Activated CD4-positive, alpha-beta memory T cell treated with anti-CD3 and anti-CD28 coated beads for 36 hours (primary cell): Measurements from ENCODE around the gene EHF. TPM values are rescaled to one million over a fixed set of nuclear protein-coding genes. Genes with fewer than 3 reads are reported as not detected.

Experiments
- CTCF ChIA-PET: fragments of 350-600 bp; sonication (Branson Sonifier 250); formaldehyde crosslinking; loops from one replicate; lab custom pipeline; 2021; ENCODE audit warnings: antibody characterized with exemption, inconsistent platforms; lab: Charles Lee
- POLR2A ChIA-PET: fragments of 350-600 bp; sonication (Branson Sonifier 250); formaldehyde crosslinking; loops from one replicate; lab custom pipeline; 2021; ENCODE audit warnings: antibody characterized with exemption; lab: Charles Lee
- DNase-seq: peaks from one replicate; pipeline ENCODE4 v3.0.0-alpha.2; 2020
- H3K27ac Mint-ChIP-seq: one replicate; pipeline ENCODE4 v1.8.0; 2021; ENCODE audit warnings: mixed read lengths
- H3K27me3 Mint-ChIP-seq: one replicate; pipeline ENCODE4 v1.8.0; 2021; ENCODE audit warnings: mixed read lengths
- H3K36me3 Mint-ChIP-seq: one replicate; pipeline ENCODE4 v1.8.0; 2021; ENCODE audit warnings: mixed read lengths
- H3K4me1 Mint-ChIP-seq: one replicate; pipeline ENCODE4 v1.8.0; 2021; ENCODE audit warnings: low read depth, mixed read lengths
- H3K4me3 Mint-ChIP-seq: one replicate; pipeline ENCODE4 v1.8.0; 2021; ENCODE audit warnings: mild to moderate bottlenecking, mixed read lengths
- H3K9me3 Mint-ChIP-seq: one replicate; pipeline ENCODE4 v1.8.0; 2021; ENCODE audit warnings: mixed read lengths
- intact Hi-C: fragments of 100-400 bp; cut with micrococcal nuclease; formaldehyde crosslinking; loops from one replicate; pipeline ENCODE4 v1.15.1; 2023
- total RNA-seq, 2 experiments: library from RNA; stranded (reverse); gene quantifications; one replicate each; pipeline ENCODE4 v1.2.3, GENCODE V29; 2021

Gene EHF
- total RNA-seq, 2 experiments from 2014 or later: not detected

- no peak overlapping the region for H3K27ac Mint-ChIP-seq
Measured at GRCh38 chr11:34640050-34640923, 19.4 kb downstream of the EHF start.

DNA sequence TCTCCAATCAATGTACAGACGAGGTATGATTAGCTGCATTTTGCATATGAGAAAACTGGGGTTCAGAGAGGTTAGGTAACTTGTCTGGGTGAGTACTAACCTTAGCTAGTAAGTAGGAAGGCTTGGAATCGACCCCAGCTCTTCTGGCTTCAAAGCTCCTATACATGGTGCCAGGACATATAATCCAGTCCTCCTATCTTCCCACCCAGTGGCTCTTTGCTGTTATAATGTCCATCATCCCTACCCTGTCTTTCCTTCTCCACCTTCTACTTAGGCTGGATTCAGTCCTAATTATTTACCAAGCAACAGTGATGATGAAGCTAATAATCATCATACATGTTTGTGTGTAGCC, 20.0 kb downstream of the EHF start:
- Mint-ChIP-seq H3K27me3 (peaks cover 27% of the 10 kb centered on the region), H3K9me3 (no peaks in the 10 kb centered on the region), H3K4me3 (no peak overlapping the region), H3K36me3 (no peaks in the 10 kb centered on the region), H3K4me1 (no peaks in the 10 kb centered on the region), H3K27ac (no peak overlapping the region)
- intact Hi-C loops: no loop called here
- ChIA-PET POLR2A (interaction anchor here (1.7 kb wide), 1 partner anchor 17 kb away, joined by 6 read pairs; no protein-coding TSS in a partner anchor), CTCF (interaction anchor here (1.1 kb wide), 2 partner anchors 9 to 55 kb away, joined by 3 to 4 read pairs; no protein-coding TSS in a partner anchor)
- no peak for DNase-seq

More at GRCh38 chr11:34640050-34640923, 19.4 kb downstream of the EHF start:
- H3K36me3 Mint-ChIP-seq: no peaks in the 10 kb centered on the region
- intact Hi-C loops: no loop called here
- peaks cover 21% of the 10 kb centered on the region for H3K27me3 Mint-ChIP-seq
- H3K4me3 Mint-ChIP-seq: no peak overlapping the region
- no peaks in the 10 kb centered on the region for H3K4me1 Mint-ChIP-seq
- DNase-seq: no peak
- POLR2A ChIA-PET: interaction anchor here (1.7 kb wide), 1 partner anchor 16 kb away, joined by 6 read pairs; no protein-coding TSS in a partner anchor
- no peaks in the 10 kb centered on the region for H3K9me3 Mint-ChIP-seq
- CTCF ChIA-PET: interaction anchor here (1.1 kb wide), 2 partner anchors 10 to 54 kb away, joined by 3 to 4 read pairs; no protein-coding TSS in a partner anchor

DNA sequence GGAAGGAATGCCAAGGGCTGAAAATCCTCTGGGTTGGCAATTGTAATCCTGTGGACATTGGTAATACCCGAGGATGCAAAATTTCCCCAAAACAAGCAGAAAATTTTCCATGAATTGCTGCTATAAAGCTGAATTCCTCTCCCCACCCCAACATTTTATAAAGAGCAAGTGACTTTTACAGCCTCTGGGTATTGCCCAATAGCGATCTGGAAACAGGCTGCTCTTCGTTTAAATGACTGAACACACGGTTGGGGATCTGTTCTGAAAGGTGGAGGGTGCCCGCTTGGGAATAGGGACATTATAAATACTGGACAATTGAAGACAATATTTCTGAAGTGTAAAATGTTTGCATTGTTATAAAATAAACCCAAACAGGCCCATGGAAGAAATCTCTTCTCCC, 20.6 kb downstream of the EHF start:
- no peaks in the 10 kb centered on the region for H3K36me3 Mint-ChIP-seq
- no peaks in the 10 kb centered on the region for H3K9me3 Mint-ChIP-seq
- CTCF ChIA-PET: interaction anchor here (1.1 kb wide), 1 partner anchor 9 kb away, joined by 4 read pairs; no protein-coding TSS in a partner anchor
- H3K4me3 Mint-ChIP-seq: no peak overlapping the region
- no peak overlapping the region for H3K27ac Mint-ChIP-seq
- DNase-seq: no peak
- peaks cover 30% of the 10 kb centered on the region for H3K27me3 Mint-ChIP-seq
- intact Hi-C loops: no loop called here
- POLR2A ChIA-PET: interaction anchor here (1.7 kb wide), 1 partner anchor 17 kb away, joined by 6 read pairs; no protein-coding TSS in a partner anchor
- no peaks in the 10 kb centered on the region for H3K4me1 Mint-ChIP-seq

DNA sequence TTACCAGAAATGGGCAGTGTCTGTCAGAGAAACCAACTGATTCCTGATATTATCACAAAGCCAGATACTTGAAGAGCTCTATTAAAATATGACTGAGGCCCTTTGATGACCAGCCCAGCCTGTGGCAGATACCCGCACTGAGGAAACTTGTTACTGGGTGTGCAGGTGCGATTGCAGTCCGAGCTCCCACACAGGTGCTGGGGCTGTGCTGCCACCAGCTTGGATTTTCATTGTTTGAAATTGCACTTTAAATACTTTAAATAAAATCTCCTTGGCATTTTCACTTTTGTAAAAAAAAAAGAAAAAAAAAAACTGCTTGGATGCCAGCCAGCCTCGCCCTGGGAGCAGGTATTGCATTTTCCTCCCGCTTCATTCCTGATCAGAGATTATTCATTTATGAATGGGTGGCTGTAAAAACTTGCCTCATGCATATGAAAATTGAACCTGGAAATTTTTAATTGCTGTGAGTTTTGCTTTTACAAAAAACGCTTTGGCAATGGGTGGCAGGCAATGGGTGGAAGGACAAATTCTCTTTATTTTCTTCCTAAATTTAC, 21.2 kb downstream of the EHF start:
- ChIA-PET CTCF (no interaction called here), POLR2A (no interaction called here)
- Mint-ChIP-seq H3K9me3 (no peaks in the 10 kb centered on the region), H3K36me3 (no peaks in the 10 kb centered on the region), H3K4me3 (no peak overlapping the region), H3K27me3 (peaks cover 32% of the 10 kb centered on the region), H3K27ac (no peak overlapping the region), H3K4me1 (no peaks in the 10 kb centered on the region)
- intact Hi-C loops: no loop called here
- no peak for DNase-seq

DNA sequence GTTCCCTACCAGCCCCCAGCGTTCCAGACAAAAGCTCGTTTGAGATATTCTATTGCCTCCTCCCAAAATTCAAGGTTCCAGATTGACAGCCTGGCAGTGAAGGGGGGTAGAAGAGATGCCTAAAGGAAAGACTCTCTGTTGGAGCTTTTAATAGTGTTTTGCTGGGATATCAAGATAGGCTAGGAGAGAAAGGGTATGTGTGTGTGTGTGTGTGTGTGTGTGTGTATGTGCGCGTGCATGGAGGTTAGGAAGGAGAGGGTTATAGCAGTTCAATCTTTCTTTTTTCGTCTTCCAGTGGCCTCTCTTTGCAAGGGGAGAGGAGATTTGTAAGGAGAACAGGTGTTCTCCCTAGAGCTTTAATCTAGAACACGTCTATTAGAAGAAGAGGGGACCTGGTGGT, 22.0 kb downstream of the EHF start:
- ChIA-PET POLR2A (no interaction called here), CTCF (interaction anchor here (2.3 kb wide), 1 partner anchor 57 kb away, joined by 7 read pairs; no protein-coding TSS in a partner anchor)
- Mint-ChIP-seq H3K36me3 (no peaks in the 10 kb centered on the region), H3K27me3 (peaks cover 37% of the 10 kb centered on the region), H3K9me3 (no peaks in the 10 kb centered on the region), H3K4me3 (no peak overlapping the region), H3K27ac (no peak overlapping the region), H3K4me1 (no peaks in the 10 kb centered on the region)
- intact Hi-C loops: no loop called here
- DNase-seq: no peak

- CTCF ChIA-PET: interaction anchor here (1.0 to 2.3 kb wide), 2 partner anchors 10 to 58 kb away, joined by 3 to 7 read pairs; no protein-coding TSS in a partner anchor
- Mint-ChIP-seq H3K27me3 (peaks cover 38% of the 10 kb centered on the region), H3K27ac (no peak overlapping the region), H3K4me1 (no peaks in the 10 kb centered on the region), H3K36me3 (no peaks in the 10 kb centered on the region), H3K4me3 (no peak overlapping the region), H3K9me3 (no peaks in the 10 kb centered on the region)
- DNase-seq: no peak
- POLR2A ChIA-PET: no interaction called here
- intact Hi-C loops: no loop called here
Measured at GRCh38 chr11:34643311-34643710, 22.4 kb downstream of the EHF start.

- no peaks in the 10 kb centered on the region for H3K9me3 Mint-ChIP-seq
- ChIA-PET CTCF (interaction anchor here (1.0 to 2.3 kb wide), 2 partner anchors 10 to 58 kb away, joined by 3 to 7 read pairs; no protein-coding TSS in a partner anchor), POLR2A (no interaction called here)
- no peaks in the 10 kb centered on the region for H3K36me3 Mint-ChIP-seq
- no peak overlapping the region for H3K27ac Mint-ChIP-seq
- H3K27me3 Mint-ChIP-seq: peaks cover 38% of the 10 kb centered on the region
- H3K4me1 Mint-ChIP-seq: no peaks in the 10 kb centered on the region
- H3K4me3 Mint-ChIP-seq: no peak overlapping the region
- intact Hi-C loops: no loop called here
- no peak for DNase-seq
Measured at GRCh38 chr11:34643846-34644245, 23.0 kb downstream of the EHF start.

- H3K4me3 Mint-ChIP-seq: no peak overlapping the region
- peaks cover 38% of the 10 kb centered on the region for H3K27me3 Mint-ChIP-seq
- intact Hi-C loops: no loop called here
Measured at GRCh38 chr11:34644669-34645406, 23.9 kb downstream of the EHF start.

DNA sequence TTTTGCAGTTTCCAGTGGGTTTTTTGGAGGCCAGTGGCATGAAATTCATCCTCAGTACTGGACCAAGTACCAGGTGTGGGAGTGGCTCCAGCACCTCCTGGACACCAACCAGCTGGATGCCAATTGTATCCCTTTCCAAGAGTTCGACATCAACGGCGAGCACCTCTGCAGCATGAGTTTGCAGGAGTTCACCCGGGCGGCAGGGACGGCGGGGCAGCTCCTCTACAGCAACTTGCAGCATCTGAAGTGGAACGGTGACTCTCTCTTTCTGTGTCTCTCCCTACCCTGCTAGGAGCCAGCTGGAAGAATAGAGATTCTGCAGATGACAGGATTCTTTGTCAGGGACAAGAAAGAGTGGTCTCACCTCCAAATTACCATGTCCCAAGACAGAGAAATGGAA, 25.5 kb downstream of the EHF start:
- DNase-seq: no peak
- H3K9me3 Mint-ChIP-seq: no peaks in the 10 kb centered on the region
- intact Hi-C loops: no loop called here
- CTCF ChIA-PET: no interaction called here
- no peaks in the 10 kb centered on the region for H3K36me3 Mint-ChIP-seq
- no peak overlapping the region for H3K4me3 Mint-ChIP-seq
- H3K4me1 Mint-ChIP-seq: peaks cover 18% of the 10 kb centered on the region
- peaks cover 38% of the 10 kb centered on the region for H3K27me3 Mint-ChIP-seq
- POLR2A ChIA-PET: no interaction called here
- no peak overlapping the region for H3K27ac Mint-ChIP-seq

More at GRCh38 chr11:34644669-34645406, 23.9 kb downstream of the EHF start:
- H3K27ac Mint-ChIP-seq: no peak overlapping the region
- CTCF ChIA-PET: interaction anchor here (2.3 kb wide), 1 partner anchor 59 kb away, joined by 7 read pairs; no protein-coding TSS in a partner anchor
- no peaks in the 10 kb centered on the region for H3K36me3 Mint-ChIP-seq
- no peaks in the 10 kb centered on the region for H3K9me3 Mint-ChIP-seq
- no peak for DNase-seq
- POLR2A ChIA-PET: no interaction called here
- peaks cover 4% of the 10 kb centered on the region for H3K4me1 Mint-ChIP-seq

- intact Hi-C loops: no loop called here
- ChIA-PET POLR2A (no interaction called here), CTCF (no interaction called here)
- Mint-ChIP-seq H3K27me3 (peaks cover 39% of the 10 kb centered on the region), H3K4me3 (no peak overlapping the region), H3K4me1 (peaks cover 22% of the 10 kb centered on the region), H3K9me3 (no peaks in the 10 kb centered on the region), H3K27ac (no peak overlapping the region), H3K36me3 (no peaks in the 10 kb centered on the region)
- no peak for DNase-seq
Measured at GRCh38 chr11:34647131-34647530, 26.2 kb downstream of the EHF start.

GRCh38 chr11:34647532-34647931, 26.6 kb downstream of the EHF start:
- CTCF ChIA-PET: no interaction called here
- H3K9me3 Mint-ChIP-seq: no peaks in the 10 kb centered on the region
- no peaks in the 10 kb centered on the region for H3K36me3 Mint-ChIP-seq
- H3K27me3 Mint-ChIP-seq: peaks cover 42% of the 10 kb centered on the region
- intact Hi-C loops: no loop called here
- H3K4me1 Mint-ChIP-seq: peaks cover 26% of the 10 kb centered on the region
- POLR2A ChIA-PET: no interaction called here
- no peak overlapping the region for H3K27ac Mint-ChIP-seq
- H3K4me3 Mint-ChIP-seq: no peak overlapping the region
- no peak for DNase-seq
